Endothelial cell of umbilical vein (primary cell): ENCODE data around the gene COBLL1. TPM values are rescaled to one million over a fixed set of nuclear protein-coding genes. Genes with fewer than 3 reads are reported as not detected.

Experiments
- BruUV-seq: library from RNA; stranded (reverse); fragments of 400-500 nt; replicated peaks from 2 replicates; lab custom pipeline; 2021; lab: Mats Ljungman, UMichigan
- CTCF ChIA-PET: fragments of 300-600, 350-600 bp; sonication (Branson Sonifier 250); formaldehyde crosslinking; loops from one replicate; lab custom pipeline; 2021; ENCODE audit warnings: antibody characterized with exemption, inconsistent platforms; lab: Charles Lee
- POLR2A ChIA-PET: fragments of 300-600, 350-600 bp; sonication (Branson Sonifier 250); formaldehyde crosslinking; loops from one replicate; lab custom pipeline; 2021; ENCODE audit warnings: antibody characterized with exemption, inconsistent platforms; lab: Charles Lee
- DNase-seq: peaks from one replicate; pipeline ENCODE4 v3.0.0-alpha.2; 2011; ENCODE audit warnings: low read depth, low spot score
- FAIRE-seq: peaks from 2 replicates; lab custom pipeline; 2011; peaks lifted over from hg19 to GRCh38; lab: Jason Lieb, UNC
- H2AFZ ChIP-seq: 2 replicates; pipeline ENCODE4 v1.6.0; 2012; ENCODE audit warnings: low read depth, low read length, control low read depth, inconsistent platforms
- H3K27ac ChIP-seq: 2 replicates; pipeline ENCODE4 v1.5.1; 2011; ENCODE audit warnings: low read depth, mild to moderate bottlenecking, control low read depth, low read length, moderate library complexity; ENCODE audit not compliant: insufficient read depth
- H3K27me3 ChIP-seq, 2 experiments: 2 replicates each; pipeline versions ENCODE4 v1.6.0 to v1.6.1; 2011; ENCODE audit warnings: low read length in 2 of 2, mixed read lengths in 1 of 2; ENCODE audit not compliant: control insufficient read depth in 2 of 2, insufficient read depth in 2 of 2
- H3K36me3 ChIP-seq, 2 experiments: 2 replicates in 1 of 2; 3 replicates in 1 of 2; pipeline ENCODE4 v1.5.1; 2011; ENCODE audit warnings: low read length in 2 of 2, mild to moderate bottlenecking in 1 of 2, moderate library complexity in 1 of 2; ENCODE audit not compliant: control insufficient read depth in 2 of 2, insufficient read depth in 2 of 2; ENCODE audit errors: extremely low read depth in 1 of 2
- H3K4me1 ChIP-seq: 3 replicates; pipeline ENCODE4 v1.5.1; 2011; ENCODE audit warnings: mild to moderate bottlenecking, low read length; ENCODE audit not compliant: control insufficient read depth, insufficient read depth; ENCODE audit errors: extremely low read depth
- H3K4me2 ChIP-seq: 2 replicates; pipeline ENCODE4 v1.6.1; 2011; ENCODE audit warnings: low read length, control low read depth, mixed read lengths; ENCODE audit not compliant: insufficient read depth
- H3K4me3 ChIP-seq, 3 experiments: fragments of 200-600 bp in 1 of 3; sonication (generic), shearing (Covaris generic) in 1 of 3; replicated peaks in 1 of 3; 2 replicates each; pipeline ENCODE4 v1.5.1; 2011 to 2016; ENCODE audit warnings: control low read depth in 3 of 3, low read length in 3 of 3, mild to moderate bottlenecking in 2 of 3, inconsistent platforms in 1 of 3, low read depth in 1 of 3, moderate library complexity in 1 of 3; ENCODE audit not compliant: insufficient read depth in 1 of 3
- H3K79me2 ChIP-seq: 2 replicates; pipeline ENCODE4 v1.6.0; 2012; ENCODE audit warnings: low read length, inconsistent platforms; ENCODE audit not compliant: control insufficient read depth, insufficient read depth
- H3K9ac ChIP-seq: replicated peaks from 2 replicates; pipeline ENCODE3; 2011; ENCODE audit warnings: low read length, control low read depth; ENCODE audit not compliant: insufficient read depth; ENCODE audit errors: extremely low read depth
- H3K9me1 ChIP-seq: replicated peaks from 3 replicates; pipeline ENCODE4 v1.6.0; 2011; ENCODE audit warnings: mild to moderate bottlenecking, low read length; ENCODE audit not compliant: control insufficient read depth, insufficient read depth; ENCODE audit errors: extremely low read depth
- H3K9me3 ChIP-seq: replicated peaks from 2 replicates; pipeline ENCODE4 v1.5.1; 2012; ENCODE audit warnings: low read length, inconsistent platforms; ENCODE audit not compliant: control insufficient read depth, insufficient read depth
- H4K20me1 ChIP-seq: replicated peaks from 2 replicates; pipeline ENCODE3; 2011; ENCODE audit warnings: mild to moderate bottlenecking, low read length; ENCODE audit not compliant: control insufficient read depth, insufficient read depth; ENCODE audit errors: extremely low read depth
- EZH2 ChIP-seq: IDR thresholded peaks from 2 replicates; pipeline ENCODE4 v1.6.1; 2012; ENCODE audit warnings: borderline replicate concordance, low read depth, mild to moderate bottlenecking, moderate library complexity, low read length, inconsistent platforms; ENCODE audit not compliant: severe bottlenecking
- FOS ChIP-seq: IDR thresholded peaks from 2 replicates; pipeline ENCODE4 v1.6.1; 2011; ENCODE audit warnings: mild to moderate bottlenecking, low read length, moderate library complexity, borderline replicate concordance; ENCODE audit not compliant: insufficient read depth
- GATA2 ChIP-seq: IDR thresholded peaks from 2 replicates; pipeline ENCODE4 v1.7.0; 2011; ENCODE audit warnings: low read depth, mild to moderate bottlenecking, moderate library complexity, mixed read lengths, low read length; ENCODE audit not compliant: insufficient read length, insufficient read depth
- JUN ChIP-seq: IDR thresholded peaks from 2 replicates; pipeline ENCODE4 v1.6.1; 2011; ENCODE audit warnings: borderline replicate concordance, low read depth; ENCODE audit not compliant: insufficient read length, insufficient read depth
- MAX ChIP-seq: IDR thresholded peaks from 2 replicates; pipeline ENCODE4 v1.6.1; 2011; ENCODE audit not compliant: insufficient read depth, insufficient read length
- MYC ChIP-seq: IDR thresholded peaks from one replicate; pipeline ENCODE4 v1.6.1; 2011; ENCODE audit warnings: mild to moderate bottlenecking, low read depth, low read length
- POLR2A ChIP-seq: IDR thresholded peaks from 2 replicates; pipeline ENCODE4 v1.6.1; 2012; ENCODE audit warnings: low read depth, mild to moderate bottlenecking, control low read depth, low read length
- POLR2AphosphoS5 ChIP-seq: IDR thresholded peaks from 2 replicates; pipeline ENCODE4 v1.6.1; 2012; ENCODE audit warnings: low read depth, mild to moderate bottlenecking, control low read depth, low read length, moderate library complexity; ENCODE audit not compliant: insufficient read depth
- dilution Hi-C: fragments of 300-500 bp; cut with MboI; formaldehyde crosslinking; loops from one replicate; pipeline ENCODE4 v1.15.0; 2019; ENCODE audit warnings: low sequenced_read_pairs; ENCODE audit not compliant: extremely low pct_ligation_motif_present
- intact Hi-C: fragments of 100-400 bp; cut with micrococcal nuclease; formaldehyde crosslinking; loops from one replicate; pipeline ENCODE4 v1.10.0; 2022
- polyA plus RNA-seq, 4 experiments: library from polyadenylated mRNA; depleted of rRNA in 3 of 4; stranded (reverse) in 3 of 4; unstranded in 1 of 4; fragments of >200 nt; gene quantifications; 2 replicates each; pipeline versions ENCODE4 v1.2.1 to v1.2.3, GENCODE V29; 2011 to 2012; ENCODE audit warnings: missing spikeins in 1 of 4
- total RNA-seq: library from RNA; stranded (reverse); gene quantifications from 2 replicates; pipeline ENCODE4 v1.2.3, GENCODE V29; 2021
- TF ChIP-seq, protein P1 (sequence below), 2 donors: IDR thresholded peaks; 1 replicate in 1 of 2; 2 replicates in 1 of 2; pipeline ENCODE4 v1.5.1; 2011; ENCODE audit warnings: low read length in 2 of 2, mild to moderate bottlenecking in 2 of 2, moderate library complexity in 2 of 2, control low read depth in 1 of 2, inconsistent platforms in 1 of 2, low read depth in 1 of 2; ENCODE audit not compliant: insufficient read depth in 1 of 2; ENCODE audit errors: extremely low read depth in 1 of 2

Gene COBLL1
- total and polyA plus RNA-seq, 2 donors (not counting 3 experiments of a cell fraction or from before 2014, with no cell fraction given), result 9.1 to 38.4 TPM

- TF ChIP-seq POLR2A (no peak), EZH2 (no peak), POLR2AphosphoS5 (no peak), MYC (no peak), FOS (no peak), JUN (no peak), MAX (no peak), GATA2 (no peak)
- TF ChIP-seq, protein P1, sequence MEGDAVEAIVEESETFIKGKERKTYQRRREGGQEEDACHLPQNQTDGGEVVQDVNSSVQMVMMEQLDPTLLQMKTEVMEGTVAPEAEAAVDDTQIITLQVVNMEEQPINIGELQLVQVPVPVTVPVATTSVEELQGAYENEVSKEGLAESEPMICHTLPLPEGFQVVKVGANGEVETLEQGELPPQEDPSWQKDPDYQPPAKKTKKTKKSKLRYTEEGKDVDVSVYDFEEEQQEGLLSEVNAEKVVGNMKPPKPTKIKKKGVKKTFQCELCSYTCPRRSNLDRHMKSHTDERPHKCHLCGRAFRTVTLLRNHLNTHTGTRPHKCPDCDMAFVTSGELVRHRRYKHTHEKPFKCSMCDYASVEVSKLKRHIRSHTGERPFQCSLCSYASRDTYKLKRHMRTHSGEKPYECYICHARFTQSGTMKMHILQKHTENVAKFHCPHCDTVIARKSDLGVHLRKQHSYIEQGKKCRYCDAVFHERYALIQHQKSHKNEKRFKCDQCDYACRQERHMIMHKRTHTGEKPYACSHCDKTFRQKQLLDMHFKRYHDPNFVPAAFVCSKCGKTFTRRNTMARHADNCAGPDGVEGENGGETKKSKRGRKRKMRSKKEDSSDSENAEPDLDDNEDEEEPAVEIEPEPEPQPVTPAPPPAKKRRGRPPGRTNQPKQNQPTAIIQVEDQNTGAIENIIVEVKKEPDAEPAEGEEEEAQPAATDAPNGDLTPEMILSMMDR (IDR thresholded peaks at IDR 0.05; ENCODE audit: extremely low read depth in 1 of 2, insufficient read depth in 1 of 2, low read depth in 1 of 2, low read length in 2 of 2), result no peak
- no peaks in the 10 kb centered on the region for H3K36me3 ChIP-seq
- H3K4me2 ChIP-seq, result no peak overlapping the region
- no peaks in the 10 kb centered on the region for H3K9me1 ChIP-seq
- H3K4me1 ChIP-seq, result peaks cover 18% of the 10 kb centered on the region
- no peaks in the 10 kb centered on the region for H4K20me1 ChIP-seq
- H3K4me3 ChIP-seq, result no peak overlapping the region
- no TSS peak for BruUV-seq
- H3K27ac ChIP-seq, result no peak overlapping the region
- intact Hi-C loops, result no loop called here
- H3K27me3 ChIP-seq, result no peaks in the 10 kb centered on the region
- DNase-seq (no peak), FAIRE-seq (no peak)
- dilution Hi-C loops, result no loop called here
- ChIA-PET CTCF (no interaction called here), POLR2A (no interaction called here)
- H3K9me3 ChIP-seq, result no peaks in the 10 kb centered on the region
- peaks cover 2% of the 10 kb centered on the region for H3K79me2 ChIP-seq
- no peak overlapping the region for H2AFZ ChIP-seq
- no peak overlapping the region for H3K9ac ChIP-seq
These were observed 74.7 kb downstream of the COBLL1 start for GRCh38 chr2:164766954-164767320.
